Activated CD8-positive, alpha-beta T cell treated with anti-CD3 and anti-CD28 coated beads for 36 hours (primary cell): ENCODE measurements around the gene NUDT15. TPM values are rescaled to one million over a fixed set of nuclear protein-coding genes. Genes with fewer than 3 reads are reported as not detected.

Experiments
- ATAC-seq: fragments of 200-7000 bp; cut with Tn5 transposase; one replicate; pipeline ENCODE4 v1.10.0; 2021; ENCODE audit warnings: mild to moderate bottlenecking, moderate library complexity
- CTCF ChIA-PET: fragments of 350-600 bp; sonication (Branson Sonifier 250); formaldehyde crosslinking; loops from one replicate; lab custom pipeline; 2021; ENCODE audit warnings: antibody characterized with exemption; lab: Charles Lee
- POLR2A ChIA-PET: fragments of 350-600 bp; sonication (Branson Sonifier 250); formaldehyde crosslinking; loops from one replicate; lab custom pipeline; 2021; ENCODE audit warnings: antibody characterized with exemption; lab: Charles Lee
- DNase-seq: peaks from one replicate; pipeline ENCODE4 v3.0.0-alpha.2; 2020
- H3K27ac Mint-ChIP-seq: one replicate; pipeline ENCODE4 v1.8.0; 2021; ENCODE audit warnings: mild to moderate bottlenecking, mixed read lengths
- H3K27me3 Mint-ChIP-seq: one replicate; pipeline ENCODE4 v1.8.0; 2021; ENCODE audit warnings: mixed read lengths
- H3K36me3 Mint-ChIP-seq: one replicate; pipeline ENCODE4 v1.8.0; 2021; ENCODE audit warnings: low read depth, mixed read lengths
- H3K4me1 Mint-ChIP-seq: one replicate; pipeline ENCODE4 v1.8.0; 2021; ENCODE audit warnings: low read depth, mixed read lengths
- H3K4me3 Mint-ChIP-seq: one replicate; pipeline ENCODE4 v1.8.0; 2021; ENCODE audit warnings: mild to moderate bottlenecking, moderate library complexity, mixed read lengths
- H3K9me3 Mint-ChIP-seq: one replicate; pipeline ENCODE4 v1.8.0; 2021; ENCODE audit warnings: mixed read lengths
- CTCF ChIP-seq: fragments of 200-600 bp; IDR thresholded peaks from one replicate; pipeline ENCODE4 v1.8.0; 2022; ENCODE audit warnings: antibody characterized with exemption, mild to moderate bottlenecking
- intact Hi-C: fragments of 100-400 bp; cut with micrococcal nuclease; formaldehyde crosslinking; loops from one replicate; pipeline ENCODE4 v1.10.0; 2022
- total RNA-seq, 2 experiments: library from RNA; stranded (reverse); gene quantifications; one replicate each; pipeline ENCODE4 v1.2.3, GENCODE V29; 2021

The NUDT15 gene
- total RNA-seq, 2 experiments from 2014 or later, result 22.8 to 23.5 TPM

DNA sequence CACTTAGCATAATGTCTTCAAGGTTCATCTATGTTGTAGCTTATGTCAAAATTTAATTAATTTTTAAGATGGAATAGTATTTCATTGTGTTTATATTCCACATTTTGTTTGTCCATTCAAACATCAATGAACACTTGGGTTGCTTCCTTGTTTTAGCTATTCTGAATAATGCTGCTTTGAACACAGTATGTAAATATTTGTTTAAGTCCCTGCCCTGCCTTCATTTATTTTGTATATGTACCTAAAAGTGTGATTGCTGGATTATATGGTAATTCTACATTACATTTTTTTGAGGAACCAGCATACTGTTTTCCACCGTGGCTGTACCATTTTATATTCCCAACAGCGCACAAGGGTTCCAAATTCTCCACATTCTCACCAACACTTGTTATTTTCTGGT, 18.9 kb upstream of the NUDT15 start:
- no peaks in the 10 kb centered on the region for H3K36me3 Mint-ChIP-seq
- POLR2A ChIA-PET, result no interaction called here
- no peaks in the 10 kb centered on the region for H3K4me1 Mint-ChIP-seq
- ATAC-seq (no peak), DNase-seq (no peak)
- H3K9me3 Mint-ChIP-seq, result no peaks in the 10 kb centered on the region
- H3K27me3 Mint-ChIP-seq, result no peaks in the 10 kb centered on the region
- no peak overlapping the region for H3K27ac Mint-ChIP-seq
- no peak overlapping the region for H3K4me3 Mint-ChIP-seq
- CTCF ChIA-PET, result no interaction called here
- no peak for TF ChIP-seq CTCF
- intact Hi-C loops, result no loop called here

- Mint-ChIP-seq H3K4me1 (no peaks in the 10 kb centered on the region), H3K27me3 (no peaks in the 10 kb centered on the region), H3K9me3 (no peaks in the 10 kb centered on the region), H3K36me3 (no peaks in the 10 kb centered on the region), H3K27ac (no peak overlapping the region), H3K4me3 (no peak overlapping the region)
- no peak for ATAC-seq
- TF ChIP-seq CTCF, result no peak
- intact Hi-C loops, result no loop called here
- ChIA-PET POLR2A (no interaction called here), CTCF (no interaction called here)
- no peak for DNase-seq
Measured at GRCh38 chr13:48019796-48020195, 17.7 kb upstream of the NUDT15 start.

- peaks cover 6% of the 10 kb centered on the region for H3K4me1 Mint-ChIP-seq
- H3K36me3 Mint-ChIP-seq, result peaks cover 36% of the 10 kb centered on the region
- H3K27ac Mint-ChIP-seq, result no peak overlapping the region
- CTCF ChIA-PET, result interaction anchor here (3.0 kb wide), 1 partner anchor 10 kb away, joined by 17 read pairs; the partner anchor contains the start of gene NUDT15
- no peak overlapping the region for H3K4me3 Mint-ChIP-seq
- ATAC-seq, result no peak
- H3K9me3 Mint-ChIP-seq, result peaks cover 13% of the 10 kb centered on the region
- DNase-seq, result no peak
- no peak for TF ChIP-seq CTCF
- intact Hi-C loops, result no loop called here
- POLR2A ChIA-PET, result no interaction called here
- no peaks in the 10 kb centered on the region for H3K27me3 Mint-ChIP-seq
Measured at GRCh38 chr13:48028066-48028465, 9.5 kb upstream of the NUDT15 start.

DNA sequence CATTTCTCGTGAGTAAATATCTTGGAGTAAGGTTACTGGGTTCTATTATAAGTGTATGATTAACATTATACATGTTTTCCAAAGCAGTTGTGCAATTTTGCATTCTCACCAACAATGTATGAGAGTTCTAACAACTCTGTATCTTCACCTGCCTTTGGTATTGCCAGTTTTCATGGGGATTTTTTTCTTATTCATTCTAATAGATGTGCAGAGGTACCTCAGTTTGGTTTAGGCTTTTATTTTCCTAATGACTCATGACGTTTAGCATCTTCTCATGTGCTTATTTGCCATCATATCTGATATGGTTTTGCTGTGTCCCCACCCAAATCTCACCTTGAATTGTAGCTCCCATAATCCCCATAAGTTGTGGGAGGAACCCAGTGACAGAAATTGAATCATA, 7.7 kb upstream of the NUDT15 start:
- no peak for TF ChIP-seq CTCF
- CTCF ChIA-PET, result no interaction called here
- Mint-ChIP-seq H3K36me3 (peaks cover 47% of the 10 kb centered on the region), H3K9me3 (peaks cover 13% of the 10 kb centered on the region), H3K4me3 (no peak overlapping the region), H3K27me3 (no peaks in the 10 kb centered on the region), H3K4me1 (peaks cover 13% of the 10 kb centered on the region), H3K27ac (no peak overlapping the region)
- ATAC-seq, result peak; percentile 30
- POLR2A ChIA-PET, result interaction anchor here (0.8 kb wide), 1 partner anchor 1014 kb away, joined by 3 read pairs; no protein-coding TSS in a partner anchor
- no peak for DNase-seq
- intact Hi-C loops, result no loop called here

DNA sequence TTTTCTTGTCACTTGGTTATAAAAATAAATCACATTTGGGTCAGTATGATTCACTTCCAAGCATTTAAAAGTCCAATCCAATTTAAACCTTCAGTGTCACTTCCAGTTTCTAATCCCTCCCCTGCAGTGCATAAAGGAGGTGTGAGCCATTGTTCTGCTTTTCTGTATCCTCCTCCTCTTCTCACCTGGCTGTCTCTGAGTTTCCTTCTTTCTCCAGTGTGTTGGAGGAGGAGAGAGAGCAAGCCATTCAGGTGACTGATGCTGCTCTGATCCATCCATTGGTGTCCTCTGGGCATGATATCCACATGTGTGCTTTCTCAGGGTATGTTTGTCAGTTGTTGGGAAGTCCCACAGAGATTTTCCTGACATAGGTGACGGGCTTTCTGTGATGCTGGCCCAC, 1.2 kb downstream of the NUDT15 start:
- no peak for DNase-seq
- Mint-ChIP-seq H3K36me3 (peaks cover 33% of the 10 kb centered on the region), H3K9me3 (no peaks in the 10 kb centered on the region), H3K4me1 (peaks cover 49% of the 10 kb centered on the region), H3K27me3 (no peaks in the 10 kb centered on the region), H3K27ac (peak overlapping the region; percentile 97), H3K4me3 (peak overlapping the region; percentile 90)
- ChIA-PET POLR2A (interaction anchor here (0.8 to 3.0 kb wide), 7 partner anchors 8 to 55 kb away, joined by 3 to 14 read pairs (median 6); partner anchors contain the start of gene MED4), CTCF (interaction anchor here (1.0 to 3.1 kb wide), 17 partner anchors 9 to 196 kb away, joined by 3 to 28 read pairs (median 5); partner anchors contain the start of genes ITM2B, MED4 and SUCLA2)
- ATAC-seq, result no peak
- TF ChIP-seq CTCF, result no peak
- intact Hi-C loops, result loop anchor here (2.0 kb wide), 1 partner anchor 56 kb away; the partner anchor contains the start of gene MED4
